GM19324 (cell line): ENCODE data around the gene RAD52.

Source experiments
- ATAC-seq: cut with Tn5 transposase; IDR thresholded peaks from one replicate; pipeline ENCODE4 v1.9.1; 2021; ENCODE audit warnings: mild to moderate bottlenecking, moderate library complexity; ENCODE audit not compliant: unreplicated experiment, low FRiP score

Gene RAD52

DNA sequence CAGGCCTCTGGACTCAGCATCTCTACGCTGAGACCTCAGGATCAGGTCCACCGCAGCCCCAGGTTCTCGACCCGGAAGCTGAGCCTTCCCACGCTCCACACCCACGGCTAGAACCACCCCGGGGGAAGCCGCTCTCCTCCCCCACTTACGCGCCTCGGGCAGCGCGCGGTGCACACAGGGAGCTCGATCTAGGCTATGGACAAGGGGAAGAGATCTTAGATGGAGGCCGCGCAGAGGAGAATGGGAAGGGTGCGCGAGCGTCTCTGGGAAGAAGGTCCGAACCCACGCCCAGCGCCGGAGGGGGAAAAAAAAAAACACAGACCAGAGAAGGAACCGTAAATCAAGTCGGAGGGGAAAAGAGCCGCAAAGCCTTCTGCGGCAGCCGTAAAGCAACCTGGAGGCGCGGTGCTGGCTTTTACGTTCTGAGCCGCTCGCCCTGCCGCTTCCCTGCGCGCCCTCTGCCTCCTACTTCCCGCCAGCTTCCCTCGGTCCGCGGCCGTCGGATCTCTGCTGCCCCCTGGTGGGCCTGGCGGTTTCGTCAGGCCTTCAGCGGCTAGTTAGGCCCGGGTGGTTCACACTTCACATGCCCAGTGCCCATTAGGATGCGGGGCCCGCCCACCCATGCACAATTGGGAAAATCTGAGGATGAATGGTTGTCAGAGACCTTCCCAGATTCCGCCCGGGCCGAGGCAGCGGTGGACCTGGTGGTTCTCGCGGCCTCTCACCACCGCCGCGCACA lies at the start of gene RAD52:
RAD52 (minus strand) TSS at position 242 of the 739 bp plus-strand sequence. CDS start 16,636 bp downstream, outside the sequence.
- peak; percentile 90 for ATAC-seq

DNA sequence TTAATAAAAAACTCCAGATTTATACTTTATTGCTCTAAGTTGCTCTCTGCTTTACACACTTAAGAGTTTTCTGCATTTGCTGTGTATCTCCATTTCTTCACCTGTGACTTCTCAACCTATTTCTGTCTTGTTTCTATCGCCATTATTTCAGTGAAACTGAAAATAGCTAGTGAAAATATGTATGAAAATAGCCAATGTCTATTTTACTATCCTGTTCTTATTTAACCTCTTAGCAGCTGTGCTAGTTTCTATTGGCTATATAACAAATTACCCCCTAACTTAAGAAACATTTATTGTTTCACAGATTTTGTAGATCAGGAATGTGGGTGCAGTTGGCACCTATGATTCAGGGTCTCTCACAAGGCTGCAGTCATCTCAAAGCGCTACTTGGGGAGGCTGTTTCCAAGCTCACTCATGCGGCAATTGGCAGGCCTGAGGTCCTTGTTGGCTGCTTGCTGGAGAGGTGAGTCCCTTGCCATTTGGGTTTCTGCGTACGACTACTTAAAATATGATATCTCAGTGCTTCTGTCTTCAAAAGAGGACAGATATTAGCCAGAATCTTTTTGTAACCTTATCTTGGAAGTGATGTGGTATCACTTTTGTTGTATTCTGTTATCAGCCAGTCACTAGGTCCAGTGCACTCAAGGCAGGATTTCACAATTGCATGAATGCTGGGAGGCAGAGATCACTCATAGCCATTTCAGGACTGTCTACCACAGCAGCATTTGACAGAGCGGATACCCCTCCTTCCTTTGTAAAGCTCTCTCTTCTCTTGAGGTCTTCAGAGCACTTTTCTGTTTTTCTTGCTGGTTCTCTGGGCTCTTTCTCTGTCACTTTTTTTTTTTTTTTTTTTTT lies 48.8 kb upstream of the RAD52 start:
- peak; percentile 79 for ATAC-seq

DNA sequence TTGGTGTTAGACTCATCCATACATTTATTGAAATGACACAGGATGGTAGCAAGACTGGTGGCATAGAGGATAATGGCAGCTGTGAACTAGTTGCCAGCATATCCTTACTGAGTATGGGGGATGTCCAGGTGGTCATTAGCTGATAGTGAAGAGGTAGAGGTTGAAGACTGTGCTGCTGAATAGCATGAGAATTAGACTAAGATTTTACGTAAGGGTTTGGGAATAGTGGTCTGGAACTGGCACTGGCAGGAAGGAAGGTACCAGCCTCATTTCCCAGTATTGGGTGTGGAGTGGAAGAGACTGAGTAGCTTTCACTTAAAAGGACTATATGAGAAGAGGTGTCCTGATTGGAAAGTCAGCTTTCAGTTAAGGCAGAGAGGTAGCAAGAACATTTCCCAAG lies 48.0 kb upstream of the RAD52 start:
- ATAC-seq, result no peak

- ATAC-seq, result no peak
These were observed 47.4 kb upstream of the RAD52 start for GRCh38 chr12:996881-997280.

DNA sequence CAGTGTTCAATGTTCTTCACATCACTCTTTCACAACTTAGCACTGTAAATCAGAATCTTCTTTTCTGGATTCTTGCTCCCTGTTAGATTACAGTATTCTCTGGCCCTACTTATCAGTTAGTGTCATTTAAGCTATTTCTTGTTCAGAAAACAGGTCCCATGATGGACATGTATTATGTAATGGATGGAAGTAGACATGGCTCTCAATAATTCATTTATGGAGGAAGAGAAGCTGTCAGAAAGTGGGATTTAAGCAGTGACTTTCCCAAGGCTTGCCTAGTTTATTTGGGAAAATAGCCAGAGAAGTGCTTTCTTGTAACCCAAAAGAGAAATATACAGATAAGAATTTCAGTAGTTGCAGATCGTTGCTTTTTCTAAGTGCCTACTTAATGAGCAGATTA lies 43.2 kb upstream of the RAD52 start:
- ATAC-seq, result no peak

GRCh38 chr12:991350-992333 lies 42.1 kb upstream of the RAD52 start:
- no peak for ATAC-seq

DNA sequence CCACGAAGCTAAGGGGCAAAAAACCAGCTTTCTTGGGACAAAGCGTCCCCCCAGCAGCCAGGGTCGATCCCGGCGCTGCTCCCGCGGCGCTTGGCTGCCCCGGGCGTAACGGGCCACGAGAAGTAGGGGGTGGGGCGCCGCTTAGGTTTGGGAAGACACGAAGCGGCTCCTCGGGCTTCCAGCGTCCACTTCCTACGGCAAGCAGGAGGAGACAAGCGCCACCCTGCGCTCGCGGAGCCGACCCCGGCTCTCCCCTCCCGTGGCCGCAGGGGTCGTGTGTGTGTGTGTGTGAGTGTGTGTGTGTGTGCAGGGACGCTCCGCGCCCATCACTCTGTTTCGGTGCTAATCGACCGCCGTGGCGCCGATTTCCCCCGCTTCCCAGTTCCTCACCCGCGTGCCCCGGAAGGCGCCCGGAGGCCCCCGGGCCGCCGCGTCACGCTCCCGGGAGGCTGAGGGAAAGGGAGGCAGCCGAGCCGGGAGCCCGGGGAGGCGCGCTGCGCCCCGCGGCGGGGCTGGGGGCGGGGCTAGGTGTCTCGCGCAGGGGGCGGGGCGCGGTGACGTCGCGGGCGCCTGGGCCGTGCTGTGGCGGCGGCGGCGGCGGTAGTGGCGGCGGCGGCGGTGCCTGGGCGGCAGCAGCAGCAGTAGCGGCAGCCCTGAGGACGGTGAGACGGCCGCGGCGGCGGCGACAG lies 41.3 kb upstream of the RAD52 start, which contains the start of gene ERC1:
ERC1 (plus strand) TSS at position 563 of the 689 bp plus-strand sequence. CDS start 36,681 bp downstream, outside the sequence.
- ATAC-seq, result peak; percentile 88

GRCh38 chr12:989751-990660 lies 40.5 kb upstream of the RAD52 start:
- ATAC-seq, result no peak

DNA sequence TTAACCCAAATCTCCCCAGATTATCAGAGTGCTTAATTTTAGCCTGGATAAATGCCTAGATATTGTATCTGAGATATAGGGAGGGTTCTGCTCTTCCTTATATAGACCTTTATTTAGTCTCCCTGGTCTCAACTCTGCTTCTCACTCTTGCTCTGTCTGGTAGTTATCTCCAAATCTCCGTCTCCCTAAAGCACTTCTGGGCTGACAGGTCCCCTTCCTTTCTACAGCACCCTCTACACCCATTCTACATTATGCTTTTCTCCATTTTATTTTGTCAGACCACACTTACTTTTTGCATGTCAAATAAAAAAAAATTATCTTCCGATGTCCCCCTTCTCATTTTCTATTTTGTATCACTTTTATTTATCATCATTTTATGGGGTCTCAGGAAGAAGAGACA lies 39.6 kb upstream of the RAD52 start:
- no peak for ATAC-seq

- no peak for ATAC-seq
These were observed 39.2 kb upstream of the RAD52 start for GRCh38 chr12:988646-989045.

GRCh38 chr12:981961-982360 lies 32.5 kb upstream of the RAD52 start:
- ATAC-seq, result no peak

- ATAC-seq, result no peak
These were observed 31.8 kb upstream of the RAD52 start for GRCh38 chr12:981176-981828.

GRCh38 chr12:979349-979748 lies 29.9 kb upstream of the RAD52 start:
- no peak for ATAC-seq

GRCh38 chr12:977156-977555 lies 27.7 kb upstream of the RAD52 start:
- ATAC-seq, result no peak

GRCh38 chr12:976644-977043 lies 27.1 kb upstream of the RAD52 start:
- ATAC-seq, result no peak

GRCh38 chr12:974271-974862 lies 24.9 kb upstream of the RAD52 start:
- no peak for ATAC-seq

DNA sequence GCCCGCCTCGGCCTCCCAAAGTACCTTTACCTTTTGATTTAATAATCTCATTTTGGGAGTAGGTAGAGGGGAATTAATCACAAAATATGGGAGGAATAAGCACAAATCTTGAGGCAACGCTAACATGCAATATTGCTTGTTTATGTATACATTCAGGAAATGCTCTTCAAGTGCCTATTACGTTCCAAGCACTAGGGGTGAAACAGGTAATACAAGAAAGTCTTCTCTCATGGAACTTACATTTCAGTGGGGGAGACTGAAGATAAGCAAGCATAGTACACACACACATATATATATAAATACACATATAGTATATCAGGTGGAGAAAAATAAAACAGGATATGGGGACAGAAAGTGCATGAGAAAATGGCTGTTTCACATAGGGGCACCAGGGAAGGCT lies 22.5 kb upstream of the RAD52 start:
- no peak for ATAC-seq

- no peak for ATAC-seq
These were observed 20.3 kb upstream of the RAD52 start for GRCh38 chr12:969821-970220.
